Mesothelial cell of epicardium (in vitro differentiated cells): Measurements from ENCODE around the gene CASP9. TPM values are rescaled to one million over a fixed set of nuclear protein-coding genes. Genes with fewer than 3 reads are reported as not detected.

Experiments
- DNase-seq, 2 experiments: peaks; one replicate each; pipeline ENCODE4 v3.0.0; 2021; ENCODE audit warnings: low spot score in 2 of 2; ENCODE audit not compliant: unreplicated experiment in 2 of 2
- H3K27ac Mint-ChIP-seq: 2 replicates; pipeline ENCODE4 v1.8.0; 2021; ENCODE audit warnings: mixed read lengths
- H3K27me3 Mint-ChIP-seq: 2 replicates; pipeline ENCODE4 v1.8.0; 2021; ENCODE audit warnings: low read depth, mixed read lengths
- H3K36me3 Mint-ChIP-seq: 2 replicates; pipeline ENCODE4 v1.8.0; 2021; ENCODE audit warnings: mixed read lengths
- H3K4me1 Mint-ChIP-seq: 2 replicates; pipeline ENCODE4 v1.8.0; 2021; ENCODE audit warnings: mixed read lengths
- H3K4me3 Mint-ChIP-seq: 2 replicates; pipeline ENCODE4 v1.8.0; 2021; ENCODE audit warnings: mild to moderate bottlenecking, moderate library complexity, mixed read lengths
- H3K9me3 Mint-ChIP-seq: 2 replicates; pipeline ENCODE4 v1.8.0; 2021; ENCODE audit warnings: mixed read lengths
- total RNA-seq: library from RNA; stranded (reverse); gene quantifications from 3 replicates; pipeline ENCODE4 v1.2.1, GENCODE V29; 2021
- TF ChIP-seq, protein P1 (sequence below): fragments of 200-600 bp; sonication (generic); IDR thresholded peaks from one replicate; pipeline ENCODE4 v1.5.0; 2021; ENCODE audit warnings: antibody characterized with exemption; ENCODE audit not compliant: unreplicated experiment

The CASP9 gene
- total RNA-seq, 1 donor from 2014 or later: 23.0 TPM

- Mint-ChIP-seq H3K27me3 (no peaks in the 10 kb centered on the region), H3K27ac (no peak overlapping the region), H3K4me1 (peaks cover 5% of the 10 kb centered on the region), H3K9me3 (no peaks in the 10 kb centered on the region), H3K36me3 (peaks cover 29% of the 10 kb centered on the region), H3K4me3 (no peak overlapping the region)
- DNase-seq: no peak
- TF ChIP-seq, protein P1, sequence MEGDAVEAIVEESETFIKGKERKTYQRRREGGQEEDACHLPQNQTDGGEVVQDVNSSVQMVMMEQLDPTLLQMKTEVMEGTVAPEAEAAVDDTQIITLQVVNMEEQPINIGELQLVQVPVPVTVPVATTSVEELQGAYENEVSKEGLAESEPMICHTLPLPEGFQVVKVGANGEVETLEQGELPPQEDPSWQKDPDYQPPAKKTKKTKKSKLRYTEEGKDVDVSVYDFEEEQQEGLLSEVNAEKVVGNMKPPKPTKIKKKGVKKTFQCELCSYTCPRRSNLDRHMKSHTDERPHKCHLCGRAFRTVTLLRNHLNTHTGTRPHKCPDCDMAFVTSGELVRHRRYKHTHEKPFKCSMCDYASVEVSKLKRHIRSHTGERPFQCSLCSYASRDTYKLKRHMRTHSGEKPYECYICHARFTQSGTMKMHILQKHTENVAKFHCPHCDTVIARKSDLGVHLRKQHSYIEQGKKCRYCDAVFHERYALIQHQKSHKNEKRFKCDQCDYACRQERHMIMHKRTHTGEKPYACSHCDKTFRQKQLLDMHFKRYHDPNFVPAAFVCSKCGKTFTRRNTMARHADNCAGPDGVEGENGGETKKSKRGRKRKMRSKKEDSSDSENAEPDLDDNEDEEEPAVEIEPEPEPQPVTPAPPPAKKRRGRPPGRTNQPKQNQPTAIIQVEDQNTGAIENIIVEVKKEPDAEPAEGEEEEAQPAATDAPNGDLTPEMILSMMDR: no peak
These were observed 19.9 kb upstream of the CASP9 start for GRCh38 chr1:15543589-15544568.

GRCh38 chr1:15543251-15543588, 19.2 kb upstream of the CASP9 start:
- TF ChIP-seq, protein P1: no peak
- no peaks in the 10 kb centered on the region for H3K27me3 Mint-ChIP-seq
- H3K36me3 Mint-ChIP-seq: peaks cover 31% of the 10 kb centered on the region
- H3K27ac Mint-ChIP-seq: no peak overlapping the region
- no peaks in the 10 kb centered on the region for H3K9me3 Mint-ChIP-seq
- DNase-seq: no peak
- H3K4me1 Mint-ChIP-seq: peaks cover 6% of the 10 kb centered on the region
- H3K4me3 Mint-ChIP-seq: no peak overlapping the region

DNA sequence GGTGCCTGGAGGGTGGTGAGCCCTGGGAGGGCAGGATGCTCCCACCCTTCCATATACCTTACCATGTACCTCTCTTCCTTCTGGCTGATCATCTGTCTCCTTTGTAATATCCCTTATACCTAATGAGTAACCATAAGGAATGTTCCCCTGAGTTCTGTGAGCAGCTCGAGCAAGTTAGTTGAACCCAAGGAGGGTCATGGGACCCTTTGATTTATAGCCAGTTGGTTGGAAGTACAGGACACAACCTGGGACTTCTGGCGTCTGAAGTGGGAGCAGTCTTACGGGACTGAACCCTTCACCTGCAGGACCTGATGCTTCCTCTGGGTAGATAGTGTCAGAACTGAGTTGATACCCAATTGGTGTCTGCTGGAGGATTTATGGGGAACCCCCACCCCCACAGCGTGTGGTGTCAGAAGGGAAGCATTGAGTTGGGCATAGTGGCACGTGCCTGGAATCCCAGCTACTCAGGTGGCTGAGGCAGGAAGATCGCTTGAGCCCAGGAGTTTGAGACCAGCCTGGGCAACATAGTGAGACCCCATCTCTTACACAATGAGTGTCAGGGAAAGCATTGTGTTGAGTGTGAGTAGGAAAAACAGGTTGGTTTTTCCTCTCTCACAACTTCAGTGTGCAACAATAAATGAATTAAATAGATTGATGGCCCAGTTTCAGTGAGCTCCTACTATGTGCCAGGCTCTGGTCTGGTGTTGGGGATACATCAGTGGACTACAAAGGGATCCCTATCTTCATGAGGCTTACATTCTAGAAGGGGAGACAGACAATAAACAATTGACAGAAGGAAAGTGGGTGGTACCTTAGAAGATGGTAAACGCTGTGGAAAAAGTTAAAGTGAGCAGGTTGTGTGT, 18.6 kb upstream of the CASP9 start:
- H3K9me3 Mint-ChIP-seq: no peaks in the 10 kb centered on the region
- no peak for DNase-seq
- H3K27me3 Mint-ChIP-seq: no peaks in the 10 kb centered on the region
- no peak overlapping the region for H3K4me3 Mint-ChIP-seq
- H3K27ac Mint-ChIP-seq: no peak overlapping the region
- peaks cover 6% of the 10 kb centered on the region for H3K4me1 Mint-ChIP-seq
- TF ChIP-seq, protein P1: no peak
- peaks cover 25% of the 10 kb centered on the region for H3K36me3 Mint-ChIP-seq

- Mint-ChIP-seq H3K27ac (no peak overlapping the region), H3K4me1 (peaks cover 6% of the 10 kb centered on the region), H3K36me3 (peaks cover 26% of the 10 kb centered on the region), H3K9me3 (no peaks in the 10 kb centered on the region), H3K27me3 (no peaks in the 10 kb centered on the region), H3K4me3 (no peak overlapping the region)
- DNase-seq: no peak
- TF ChIP-seq, protein P1: no peak
These were observed 17.3 kb upstream of the CASP9 start for GRCh38 chr1:15541231-15541792.

GRCh38 chr1:15540186-15540585, 16.2 kb upstream of the CASP9 start:
- H3K27me3 Mint-ChIP-seq: no peaks in the 10 kb centered on the region
- no peaks in the 10 kb centered on the region for H3K9me3 Mint-ChIP-seq
- no peak overlapping the region for H3K27ac Mint-ChIP-seq
- peaks cover 6% of the 10 kb centered on the region for H3K4me1 Mint-ChIP-seq
- no peak for DNase-seq
- H3K4me3 Mint-ChIP-seq: no peak overlapping the region
- TF ChIP-seq, protein P1: no peak
- H3K36me3 Mint-ChIP-seq: peaks cover 28% of the 10 kb centered on the region
